ENCODE measurements around the gene CDR2L.

The CDR2L gene

GRCh38 chr17:74990581-74991105, 3.2 kb downstream of the CDR2L start:
- no peak for DNase-seq
- no peak overlapping the region for H3K27ac ChIP-seq
- H3K4me1 ChIP-seq, result peaks cover 0 to 28% (median 19%) of the 10 kb centered on the region in 4 donors
- no peak for TF ChIP-seq CTCF (IDR thresholded peaks at IDR 0.05)
- no peaks in the 10 kb centered on the region for H3K9me3 ChIP-seq
- no peaks in the 10 kb centered on the region for H3K27me3 ChIP-seq
- no peaks in the 10 kb centered on the region for H3K36me3 ChIP-seq
- H3K4me3 ChIP-seq, result no peak overlapping the region
- intact Hi-C loops (cut with DNase I; ENCODE audit: low total_unique reads), result no loop called here

- peaks cover 0 to 23% (median 17%) of the 10 kb centered on the region in 4 donors for H3K4me1 ChIP-seq
- DNase-seq, result no peak
- no peak overlapping the region for H3K27ac ChIP-seq
- H3K9me3 ChIP-seq, result no peaks in the 10 kb centered on the region
- no peak for TF ChIP-seq CTCF (IDR thresholded peaks at IDR 0.05)
- intact Hi-C loops (cut with DNase I; ENCODE audit: low total_unique reads), result no loop called here
- H3K36me3 ChIP-seq, result no peaks in the 10 kb centered on the region
- H3K4me3 ChIP-seq, result no peak overlapping the region
- H3K27me3 ChIP-seq, result no peaks in the 10 kb centered on the region
Observed at GRCh38 chr17:74992223-74992622, 4.8 kb downstream of the CDR2L start.

- no peak for DNase-seq
- no peak for TF ChIP-seq CTCF (IDR thresholded peaks at IDR 0.05)
- peaks cover 0 to 3% (median 2%) of the 10 kb centered on the region in 3 donors for H3K36me3 ChIP-seq
Observed at GRCh38 chr17:74994440-74994839, 7.0 kb downstream of the CDR2L start.

GRCh38 chr17:74995847-74996246, 8.4 kb downstream of the CDR2L start:
- H3K9me3 ChIP-seq, result no peaks in the 10 kb centered on the region
- H3K4me1 ChIP-seq, result peaks cover 0 to 3% (median 0%) of the 10 kb centered on the region in 4 donors
- peaks cover 0 to 14% (median 9%) of the 10 kb centered on the region in 3 donors for H3K36me3 ChIP-seq
- intact Hi-C loops (cut with DNase I; ENCODE audit: low total_unique reads), result no loop called here
- no peak for TF ChIP-seq CTCF (IDR thresholded peaks at IDR 0.05)
- DNase-seq, result no peak
- no peaks in the 10 kb centered on the region for H3K27me3 ChIP-seq
- H3K27ac ChIP-seq, result no peak overlapping the region
- no peak overlapping the region for H3K4me3 ChIP-seq

More at GRCh38 chr17:74994440-74994839, 7.0 kb downstream of the CDR2L start:
- Histone ChIP-seq H3K27me3 (no peaks in the 10 kb centered on the region), H3K4me3 (no peak overlapping the region), H3K27ac (no peak overlapping the region), H3K9me3 (no peaks in the 10 kb centered on the region), H3K4me1 (peaks cover 0 to 14% (median 7%) of the 10 kb centered on the region in 4 donors)
- intact Hi-C loops (cut with DNase I; ENCODE audit: low total_unique reads), result no loop called here

GRCh38 chr17:74998783-74999182, 11.4 kb downstream of the CDR2L start:
- Histone ChIP-seq H3K9me3 (no peaks in the 10 kb centered on the region), H3K36me3 (peaks cover 26 to 43% (median 38%) of the 10 kb centered on the region in 3 donors), H3K27me3 (no peaks in the 10 kb centered on the region), H3K27ac (no peak overlapping the region), H3K4me3 (no peak overlapping the region), H3K4me1 (no peaks in the 10 kb centered on the region)
- DNase-seq, result no peak
- intact Hi-C loops (cut with DNase I; ENCODE audit: low total_unique reads), result no loop called here
- TF ChIP-seq CTCF (IDR thresholded peaks at IDR 0.05), result no peak

- TF ChIP-seq CTCF (IDR thresholded peaks at IDR 0.05), result no peak
- DNase-seq, result no peak
- Histone ChIP-seq H3K36me3 (peaks cover 26 to 51% (median 42%) of the 10 kb centered on the region in 3 donors), H3K27ac (no peak overlapping the region), H3K4me1 (no peaks in the 10 kb centered on the region), H3K27me3 (no peaks in the 10 kb centered on the region), H3K4me3 (no peak overlapping the region), H3K9me3 (no peaks in the 10 kb centered on the region)
- intact Hi-C loops (cut with DNase I; ENCODE audit: low total_unique reads), result no loop called here
Observed at GRCh38 chr17:74999523-74999922, 12.1 kb downstream of the CDR2L start.
